ENCODE results near the gene FAM20C.
A peak's percentile ranks its signal among the peaks of the same experiment; 100 is the strongest.
"Not testable (repeated sequence)": the region's sequence is repeated elsewhere in the genome, so short reads cannot be mapped to it uniquely, and the experiment has no call there.

Gene FAM20C

GRCh38 chr7:193481-194251 lies 1.3 kb downstream of the FAM20C start:
- DNase-seq: peak; percentile 23

GRCh38 chr7:194252-195009 lies 2.1 kb downstream of the FAM20C start:
- DNase-seq: no peak

- DNase-seq: no peak
These were observed 2.8 kb downstream of the FAM20C start for GRCh38 chr7:195010-195829.

- DNase-seq: no peak
These were observed 3.4 kb downstream of the FAM20C start for GRCh38 chr7:195830-196128.

DNA sequence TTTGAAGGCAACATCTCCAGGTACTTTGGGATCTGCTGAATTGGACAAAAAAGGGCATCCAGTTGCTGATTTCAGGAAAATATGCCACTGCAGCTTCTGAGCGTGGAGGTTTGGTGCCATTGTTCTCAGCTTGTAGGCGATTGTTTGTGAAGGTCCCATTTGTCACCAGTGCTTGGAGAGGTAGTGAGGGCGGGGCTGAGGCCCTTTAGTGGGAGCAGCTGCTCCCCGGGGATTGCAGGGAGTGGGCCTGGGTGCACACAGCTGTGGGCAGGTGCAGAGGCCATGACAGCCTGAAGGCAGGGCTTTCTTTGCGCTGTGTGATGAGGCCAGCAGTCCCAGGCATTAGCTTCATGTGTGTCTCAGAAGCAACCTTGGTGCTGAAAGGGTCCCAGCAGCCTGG lies 3.9 kb downstream of the FAM20C start:
- no peak for DNase-seq

DNA sequence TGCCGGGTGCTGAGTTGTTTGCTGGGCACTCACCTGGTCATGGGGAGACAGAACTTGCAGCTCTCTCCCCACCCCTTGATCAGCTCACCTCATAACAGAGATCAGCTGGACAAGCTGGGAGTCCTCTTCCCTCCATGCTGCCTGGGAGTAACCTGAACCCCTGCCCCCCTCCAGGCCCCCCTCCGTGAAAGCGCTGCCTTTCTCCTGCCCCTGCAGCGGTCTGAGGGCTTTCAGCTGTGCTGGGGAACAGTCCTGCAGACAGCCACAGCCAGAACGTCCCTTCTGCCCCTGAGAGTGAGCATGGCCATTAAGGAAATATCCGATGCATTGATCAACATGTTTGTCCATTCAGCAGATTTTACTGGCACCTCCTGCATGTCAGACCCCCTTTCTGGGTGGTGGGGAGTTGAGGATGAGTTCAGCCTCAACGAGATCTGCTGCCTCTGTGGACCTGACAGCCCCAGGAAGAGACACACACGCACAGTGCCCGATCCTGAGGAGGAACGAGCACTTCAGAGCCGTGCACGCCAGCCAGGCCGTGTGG lies 4.5 kb downstream of the FAM20C start:
- no peak for DNase-seq

DNA sequence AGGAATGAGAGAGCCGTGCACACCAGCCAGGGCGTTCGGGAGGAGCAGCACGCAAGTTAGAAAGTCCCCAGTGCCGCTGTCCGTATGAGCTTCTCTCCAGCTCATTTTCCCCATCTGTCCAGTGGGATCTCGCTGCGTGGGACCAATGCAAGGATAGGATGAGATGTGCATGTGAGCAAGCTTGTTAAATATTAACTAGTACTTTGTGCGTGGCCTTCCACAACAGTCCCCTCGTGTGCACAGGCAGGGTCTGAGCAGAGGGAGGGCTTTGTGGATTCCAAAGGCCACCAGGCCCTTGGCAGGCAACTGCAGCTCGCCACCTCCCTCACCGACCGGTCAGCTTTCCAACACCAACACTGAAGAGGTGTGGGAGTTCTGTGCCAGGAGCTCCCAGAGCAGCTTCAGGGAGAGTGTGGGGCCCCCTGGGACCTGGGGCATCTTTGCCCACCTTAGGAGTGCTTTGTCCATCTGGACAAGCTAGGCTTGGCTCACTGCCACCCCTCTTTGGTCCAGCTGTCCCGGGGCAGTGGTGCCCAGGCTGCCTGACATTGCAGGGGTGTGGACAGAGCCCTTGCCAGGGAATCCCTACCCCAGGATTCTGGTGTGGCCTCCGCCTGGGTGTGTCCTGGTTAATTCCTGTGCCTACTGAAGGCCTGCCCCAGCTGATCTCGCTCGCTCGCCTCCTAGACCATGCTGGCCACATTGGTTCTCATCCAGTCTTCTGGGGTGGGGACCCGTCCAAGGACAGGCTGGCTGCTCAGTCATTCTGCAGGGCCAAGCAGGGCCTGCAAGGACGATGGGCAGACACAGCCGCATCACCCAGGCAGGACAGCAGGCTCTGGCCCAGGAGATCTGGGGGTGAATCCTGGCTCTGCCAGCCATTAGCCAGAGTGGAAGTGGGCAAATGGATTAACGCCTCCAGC lies 5.3 kb downstream of the FAM20C start:
- DNase-seq: no peak

- DNase-seq: no peak
These were observed 7.3 kb downstream of the FAM20C start for GRCh38 chr7:199483-200249.

GRCh38 chr7:200290-200689 lies 7.9 kb downstream of the FAM20C start:
- DNase-seq: no peak

GRCh38 chr7:200704-201103 lies 8.3 kb downstream of the FAM20C start:
- no peak for DNase-seq

DNA sequence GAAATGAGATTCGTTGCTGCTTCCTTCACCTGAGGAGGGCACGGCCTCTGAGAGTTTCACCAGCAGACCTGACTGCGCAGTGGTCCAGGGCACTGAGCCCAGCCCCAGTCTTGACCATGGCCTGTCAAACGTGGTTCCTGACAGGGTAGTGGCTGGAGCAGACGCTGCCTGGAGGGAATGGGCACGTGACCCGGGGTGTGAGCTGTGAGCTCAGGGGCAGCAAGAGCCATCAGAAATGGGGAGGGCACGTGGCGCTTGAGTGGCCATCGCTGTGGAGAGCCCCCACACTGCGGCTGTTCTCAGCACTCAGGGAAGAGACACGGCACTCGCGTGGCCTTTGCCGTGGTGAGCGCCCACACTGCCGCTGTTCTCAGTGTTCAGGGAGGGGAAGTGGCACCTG lies 12.0 kb downstream of the FAM20C start:
- DNase-seq: no peak

DNA sequence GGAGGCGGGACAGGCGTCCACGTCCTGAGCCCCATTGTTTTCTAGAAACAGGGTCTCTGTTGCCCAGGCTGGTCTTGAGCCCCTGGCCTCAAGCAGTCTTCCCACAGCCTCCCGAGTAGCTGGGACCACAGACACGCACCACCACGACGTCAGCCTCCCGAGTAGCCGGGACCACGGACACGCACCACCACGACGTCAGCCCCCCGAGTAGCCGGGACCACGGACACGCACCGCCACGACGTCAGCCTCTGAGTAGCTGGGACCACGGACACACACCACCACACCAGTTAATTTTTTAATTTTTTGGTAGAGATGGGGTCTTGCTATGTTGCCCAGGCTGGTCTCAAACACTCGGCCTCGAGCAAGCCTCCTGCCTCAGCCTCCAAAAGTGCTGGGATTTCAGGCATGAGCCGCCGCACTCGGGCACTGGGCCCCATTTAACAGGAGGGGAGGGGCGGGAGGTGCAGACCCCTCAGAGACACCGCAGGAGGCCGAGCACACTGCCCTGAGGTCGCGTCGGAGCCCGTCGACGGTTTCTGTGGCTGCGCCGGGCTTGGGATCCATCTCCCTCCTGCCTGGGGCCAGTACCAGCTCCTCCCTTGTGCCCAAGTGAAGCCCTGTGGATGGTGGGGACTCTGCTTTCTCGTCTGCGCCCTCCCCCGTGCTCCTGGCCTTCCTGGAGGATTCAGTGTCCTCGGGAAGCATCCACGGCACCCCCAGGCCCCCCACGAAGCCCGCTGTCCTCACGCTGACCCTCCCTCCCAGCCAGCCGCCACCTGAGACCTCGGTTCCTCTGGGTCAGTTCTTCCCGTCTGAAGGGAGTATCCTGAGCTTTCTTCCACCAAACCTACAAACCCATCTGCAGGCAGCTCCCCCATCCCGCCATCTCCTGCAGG lies 13.0 kb downstream of the FAM20C start:
- peak; percentile 5 for DNase-seq

DNA sequence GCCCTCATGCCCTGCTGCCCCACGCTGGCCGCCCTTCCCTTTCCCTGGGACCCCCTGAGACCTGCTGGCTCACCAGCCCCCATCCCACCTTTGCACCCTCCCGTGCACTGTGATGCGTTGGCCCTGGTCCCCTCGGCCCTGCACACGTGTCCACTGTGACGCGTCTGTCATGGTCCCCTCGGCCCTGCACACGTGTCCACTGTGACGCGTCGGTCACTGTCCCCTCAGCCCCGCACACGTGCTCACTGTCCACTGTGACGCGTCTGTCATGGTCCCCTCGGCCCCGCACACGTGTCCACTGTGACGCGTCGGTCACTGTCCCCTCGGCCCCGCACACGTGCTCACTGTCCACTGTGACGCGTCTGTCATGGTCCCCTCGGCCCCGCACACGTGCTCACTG lies 14.0 kb downstream of the FAM20C start:
- not testable (repeated sequence) for DNase-seq

DNA sequence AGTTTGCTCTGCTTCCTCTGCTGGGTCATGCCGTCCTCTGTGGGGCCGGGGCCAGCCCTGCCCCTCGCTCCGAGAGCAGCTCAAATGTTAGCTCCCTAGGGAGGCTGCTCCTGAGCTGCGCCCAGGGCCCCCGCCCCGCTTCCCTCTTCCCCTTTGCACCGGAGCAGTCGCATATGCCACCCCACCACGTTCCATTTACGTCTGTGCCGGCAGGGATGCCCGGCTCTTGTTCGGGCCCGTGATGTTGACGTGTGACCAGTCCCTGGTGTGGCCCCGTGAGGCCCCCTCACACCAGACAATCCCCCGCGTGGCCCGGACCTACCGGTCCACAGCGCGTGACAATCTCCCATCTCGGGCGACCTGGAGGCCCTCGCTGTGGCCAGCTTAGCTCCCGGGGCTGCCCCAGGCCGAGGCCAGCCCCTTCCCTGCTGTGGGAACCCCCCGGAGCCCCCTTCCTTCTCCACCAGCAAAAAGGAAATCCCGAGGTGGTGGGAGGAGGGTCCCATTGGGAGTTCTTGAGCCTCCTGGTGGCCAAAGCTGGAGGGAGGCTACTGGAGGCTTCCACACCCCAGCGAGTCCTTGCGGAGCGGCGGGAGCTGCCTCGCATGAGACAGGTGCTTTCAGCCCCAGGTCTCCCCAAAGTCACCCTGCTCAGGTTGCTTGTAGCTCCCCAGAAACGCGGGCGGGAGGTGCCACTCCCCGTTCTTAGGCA lies 15.2 kb downstream of the FAM20C start:
- DNase-seq: no peak

DNA sequence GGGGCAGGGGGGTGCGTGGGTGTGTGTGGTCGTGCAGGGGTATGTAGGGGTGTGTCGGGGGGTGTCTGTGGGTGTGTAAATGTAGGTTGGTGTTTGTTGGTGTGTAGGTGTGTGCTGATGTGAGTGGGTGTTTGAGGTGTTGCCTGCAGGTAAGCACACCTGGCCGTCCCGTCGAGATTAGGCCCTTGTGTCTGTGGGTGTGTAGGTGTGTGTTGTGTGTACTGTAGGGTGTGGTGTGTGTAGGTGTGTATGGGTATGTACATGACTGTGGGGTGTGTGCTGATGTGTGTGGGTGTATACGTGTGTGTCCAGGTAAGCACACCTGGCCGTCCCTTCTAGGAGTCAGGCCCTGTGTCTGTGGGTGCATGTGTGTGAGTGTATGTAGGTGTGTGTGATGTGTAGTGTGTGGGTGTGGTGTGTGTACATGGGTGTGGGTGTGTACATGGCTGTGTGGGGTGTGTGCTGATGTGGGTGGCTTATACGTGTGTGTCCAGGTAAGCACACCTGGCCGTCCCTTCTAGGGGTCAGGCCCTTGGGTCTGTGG lies 15.8 kb downstream of the FAM20C start:
- no peak for DNase-seq

- DNase-seq: no peak
These were observed 16.4 kb downstream of the FAM20C start for GRCh38 chr7:208816-209215.

- no peak for DNase-seq
These were observed 17.0 kb downstream of the FAM20C start for GRCh38 chr7:209416-209815.

- no peak for DNase-seq
These were observed 17.5 kb downstream of the FAM20C start for GRCh38 chr7:209906-210305.

DNA sequence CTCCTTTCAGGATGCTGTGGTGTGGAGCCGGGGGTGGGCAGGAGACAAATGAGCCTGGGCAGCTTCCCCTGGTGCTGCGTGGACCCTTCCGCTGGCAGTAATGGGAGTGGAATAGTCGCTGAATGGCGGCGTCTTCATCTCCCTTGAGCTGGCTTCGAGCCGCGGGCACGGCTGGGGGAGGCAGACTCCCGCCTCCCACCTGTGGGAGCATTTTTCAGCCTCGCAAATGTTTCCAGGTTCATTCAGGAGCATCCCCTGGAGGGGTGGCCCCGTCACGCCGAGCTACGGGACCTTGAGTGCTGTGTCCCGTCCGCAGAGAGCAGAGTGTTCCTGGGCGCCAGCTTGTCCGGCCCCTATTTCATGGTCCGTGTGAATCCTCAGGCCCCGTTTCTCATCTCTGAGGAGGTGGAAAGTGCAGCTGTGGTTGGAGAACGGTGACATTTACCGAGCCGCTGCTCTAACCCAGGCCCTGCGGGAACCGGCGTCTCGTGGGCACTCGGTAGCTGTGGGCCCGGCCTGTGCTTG lies 18.1 kb downstream of the FAM20C start:
- no peak for DNase-seq

Data from NCI-H146 (cell line).